Tibial nerve (tissue), 4 donors: ENCODE results near the gene TACO1. TPM values are rescaled to one million over a fixed set of nuclear protein-coding genes. Genes with fewer than 3 reads are reported as not detected.
A peak's percentile ranks its signal among the peaks of the same experiment; 100 is the strongest.

Experiments used
- DNase-seq, 2 donors: peaks; one replicate each; pipeline ENCODE4 v3.0.0-alpha.2; 2019; ENCODE audit warnings: low spot score in 2 of 2
- H3K27ac ChIP-seq, 4 donors: fragments of 200-600 bp; sonication (generic) in 3 of 4; one replicate each; pipeline ENCODE4 v1.5.1; 2017 to 2019; ENCODE audit warnings: mild to moderate bottlenecking in 1 of 4
- H3K27me3 ChIP-seq, 2 donors: fragments of 200-600 bp; sonication (generic) in 1 of 2; one replicate each; pipeline versions ENCODE4 v1.5.1 to v1.6.0; 2017 to 2019
- H3K36me3 ChIP-seq, 3 donors: fragments of 200-600 bp; sonication (generic); one replicate each; pipeline ENCODE4 v1.5.1; 2018 to 2019
- H3K4me1 ChIP-seq, 4 donors: fragments of 200-600 bp; sonication (generic) in 3 of 4; one replicate each; pipeline ENCODE4 v1.5.1; 2017 to 2019
- H3K4me3 ChIP-seq, 4 donors: fragments of 200-600 bp; sonication (generic) in 3 of 4; one replicate each; pipeline ENCODE4 v1.5.1; 2017 to 2019; ENCODE audit warnings: mild to moderate bottlenecking in 1 of 4, moderate library complexity in 1 of 4
- H3K9me3 ChIP-seq, 4 donors: fragments of 200-600 bp; sonication (generic) in 3 of 4; one replicate each; pipeline ENCODE4 v1.5.1; 2017 to 2019
- EP300 ChIP-seq, 2 donors: sonication (generic); formaldehyde crosslinking; IDR thresholded peaks; one replicate each; pipeline ENCODE4 v1.6.1; 2017; ENCODE audit warnings: antibody characterized with exemption in 2 of 2, mild to moderate bottlenecking in 1 of 2
- POLR2A ChIP-seq, 2 donors: fragments of 450-650 bp; IDR thresholded peaks; one replicate each; pipeline ENCODE4 v1.6.1; 2017; ENCODE audit warnings: antibody characterized with exemption in 2 of 2, mild to moderate bottlenecking in 2 of 2, moderate library complexity in 2 of 2
- WGBS, 2 donors: methylation state at CpG; one replicate each; pipeline ENCODE4 v1.1.5; 2018; 5-methylcytosine and 5-hydroxymethylcytosine counted together
- total RNA-seq, 4 donors: library from RNA; depleted of rRNA; stranded (reverse); fragments of >200 nt; gene quantifications; one replicate each; pipeline ENCODE4 v1.1.0, GENCODE V29; 2016
- TF ChIP-seq, protein P1 (sequence below), 5 experiments: fragments of 200-600 bp in 3 of 5; fragments of 450-650 bp in 2 of 5; sonication (generic) in 3 of 5; IDR thresholded peaks; one replicate each; pipeline ENCODE4 v1.5.1; 2016 to 2019; ENCODE audit warnings: antibody characterized with exemption in 5 of 5, mild to moderate bottlenecking in 3 of 5, moderate library complexity in 2 of 5

TACO1 gene
- total RNA-seq, 4 donors from 2014 or later, result 9.8 to 18.0 (median 13.3) TPM

DNA sequence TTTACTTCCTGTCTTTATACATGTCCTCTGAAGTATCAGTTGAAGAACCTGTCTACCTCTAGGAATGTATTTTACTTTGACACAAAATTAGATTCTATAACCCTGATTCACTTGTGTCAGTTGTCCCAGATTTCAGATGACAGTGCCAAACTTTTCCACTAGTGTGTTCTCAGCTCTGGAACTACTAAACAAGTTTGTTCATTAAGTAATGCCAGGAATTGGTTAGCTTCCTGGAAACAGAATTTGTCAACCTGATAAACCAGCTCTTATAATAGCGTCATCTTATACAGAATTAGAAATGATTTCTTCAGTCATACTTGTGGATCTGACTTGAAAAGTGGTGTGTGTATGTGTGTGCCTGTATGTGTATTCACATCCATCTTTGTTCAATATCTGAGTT lies 28.9 kb downstream of the TACO1 start:
- no peaks in the 10 kb centered on the region for H3K9me3 ChIP-seq
- no peaks in the 10 kb centered on the region for H3K27me3 ChIP-seq
- no peak overlapping the region for H3K4me3 ChIP-seq
- no peak overlapping the region for H3K27ac ChIP-seq
- TF ChIP-seq EP300 (IDR thresholded peaks at IDR 0.05) (no peak), POLR2A (IDR thresholded peaks at IDR 0.05) (no peak)
- TF ChIP-seq, protein P1, sequence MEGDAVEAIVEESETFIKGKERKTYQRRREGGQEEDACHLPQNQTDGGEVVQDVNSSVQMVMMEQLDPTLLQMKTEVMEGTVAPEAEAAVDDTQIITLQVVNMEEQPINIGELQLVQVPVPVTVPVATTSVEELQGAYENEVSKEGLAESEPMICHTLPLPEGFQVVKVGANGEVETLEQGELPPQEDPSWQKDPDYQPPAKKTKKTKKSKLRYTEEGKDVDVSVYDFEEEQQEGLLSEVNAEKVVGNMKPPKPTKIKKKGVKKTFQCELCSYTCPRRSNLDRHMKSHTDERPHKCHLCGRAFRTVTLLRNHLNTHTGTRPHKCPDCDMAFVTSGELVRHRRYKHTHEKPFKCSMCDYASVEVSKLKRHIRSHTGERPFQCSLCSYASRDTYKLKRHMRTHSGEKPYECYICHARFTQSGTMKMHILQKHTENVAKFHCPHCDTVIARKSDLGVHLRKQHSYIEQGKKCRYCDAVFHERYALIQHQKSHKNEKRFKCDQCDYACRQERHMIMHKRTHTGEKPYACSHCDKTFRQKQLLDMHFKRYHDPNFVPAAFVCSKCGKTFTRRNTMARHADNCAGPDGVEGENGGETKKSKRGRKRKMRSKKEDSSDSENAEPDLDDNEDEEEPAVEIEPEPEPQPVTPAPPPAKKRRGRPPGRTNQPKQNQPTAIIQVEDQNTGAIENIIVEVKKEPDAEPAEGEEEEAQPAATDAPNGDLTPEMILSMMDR (IDR thresholded peaks at IDR 0.05), result no peak
- WGBS, 2 donors, result 81 to 90% methylated on average over 1 of the region's 1 CpG
- DNase-seq, result no peak
- H3K4me1 ChIP-seq, result peaks cover 0 to 91% (median 34%) of the 10 kb centered on the region in 4 donors
- H3K36me3 ChIP-seq, result peaks cover 0 to 41% (median 4%) of the 10 kb centered on the region in 3 donors

DNA sequence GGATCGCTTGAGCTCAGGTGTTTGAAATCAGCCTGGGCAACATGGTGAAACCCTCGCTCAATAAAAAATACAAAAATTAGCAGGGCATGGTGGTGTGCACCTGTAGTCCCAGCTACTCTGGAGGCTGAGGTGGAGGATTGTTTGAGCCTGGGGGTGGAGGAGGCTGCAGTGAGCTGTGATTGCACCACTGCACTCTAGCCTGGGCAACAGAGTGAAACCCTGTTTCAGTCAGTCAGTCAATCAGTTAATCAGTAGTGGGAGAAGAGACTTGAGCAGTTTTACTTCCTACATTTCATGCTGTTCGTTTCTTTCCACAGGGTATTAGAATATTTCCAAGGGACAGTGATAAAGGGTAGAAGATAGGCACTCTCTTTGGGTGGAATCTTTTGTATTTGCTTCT lies 30.4 kb downstream of the TACO1 start:
- Histone ChIP-seq H3K9me3 (no peaks in the 10 kb centered on the region), H3K4me3 (no peak overlapping the region), H3K27ac (no peak overlapping the region), H3K36me3 (peaks cover 0 to 56% (median 4%) of the 10 kb centered on the region in 3 donors), H3K4me1 (peaks cover 0 to 89% (median 25%) of the 10 kb centered on the region in 4 donors), H3K27me3 (no peaks in the 10 kb centered on the region)
- TF ChIP-seq POLR2A (IDR thresholded peaks at IDR 0.05) (no peak), EP300 (IDR thresholded peaks at IDR 0.05) (no peak)
- TF ChIP-seq, protein P1 (IDR thresholded peaks at IDR 0.05), result no peak
- 84 to 90% methylated on average over 3 of the region's 3 CpGs for WGBS, 2 donors
- no peak for DNase-seq

DNA sequence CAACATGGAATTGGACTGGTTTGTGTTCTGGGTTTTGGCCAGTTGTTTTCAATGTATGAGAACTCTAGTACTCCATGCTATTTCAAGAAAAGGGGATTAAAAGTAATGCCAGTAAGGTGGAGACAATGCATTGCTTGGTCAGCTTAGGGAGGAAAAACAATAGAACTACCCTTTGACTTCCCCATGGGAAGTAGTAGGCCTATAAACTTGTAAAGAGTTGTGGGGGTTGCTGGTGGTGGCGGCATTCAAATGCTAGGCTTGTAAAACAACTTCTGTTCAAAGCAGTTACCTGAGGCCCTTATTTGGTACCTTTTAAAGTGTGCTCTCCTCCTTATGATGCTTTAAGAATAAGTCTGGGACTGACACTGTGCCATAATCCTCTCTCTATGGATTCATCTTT lies 30.9 kb downstream of the TACO1 start:
- H3K36me3 ChIP-seq, result peaks cover 0 to 61% (median 4%) of the 10 kb centered on the region in 3 donors
- no peak overlapping the region for H3K4me3 ChIP-seq
- WGBS, 2 donors, result 76 to 87% methylated on average over 1 of the region's 1 CpG
- no peak overlapping the region for H3K27ac ChIP-seq
- no peaks in the 10 kb centered on the region for H3K9me3 ChIP-seq
- TF ChIP-seq, protein P1 (IDR thresholded peaks at IDR 0.05), result no peak
- no peak for TF ChIP-seq POLR2A (IDR thresholded peaks at IDR 0.05)
- TF ChIP-seq EP300 (IDR thresholded peaks at IDR 0.05), result no peak
- peaks cover 0 to 86% (median 21%) of the 10 kb centered on the region in 4 donors for H3K4me1 ChIP-seq
- no peak for DNase-seq
- no peaks in the 10 kb centered on the region for H3K27me3 ChIP-seq

DNA sequence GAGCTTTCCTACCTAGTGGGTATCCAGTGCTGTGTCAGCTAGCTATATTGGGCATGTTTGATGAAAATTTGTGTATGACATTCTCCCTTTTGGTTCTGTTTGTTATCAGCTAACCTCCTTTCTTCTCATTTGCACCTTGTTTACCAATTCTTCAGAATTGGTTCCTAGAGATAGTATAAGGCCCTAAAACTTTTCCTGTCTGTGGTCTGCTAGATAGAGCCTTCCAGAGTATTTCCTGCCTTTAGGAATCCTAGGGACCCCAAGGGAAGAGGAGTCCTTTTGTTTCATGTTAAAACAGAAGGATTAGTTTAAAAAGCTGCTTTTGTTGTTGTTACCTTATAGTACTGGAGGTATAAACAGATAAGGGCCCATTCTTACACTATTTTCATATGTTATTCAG lies 33.0 kb downstream of the TACO1 start:
- Histone ChIP-seq H3K4me1 (peaks cover 0 to 67% (median 12%) of the 10 kb centered on the region in 4 donors), H3K27me3 (no peaks in the 10 kb centered on the region), H3K36me3 (peaks cover 0 to 73% (median 4%) of the 10 kb centered on the region in 3 donors), H3K9me3 (no peaks in the 10 kb centered on the region), H3K4me3 (no peak overlapping the region), H3K27ac (peak overlapping the region in 2 of 4 donors; percentile 32 to 56)
- no peak for DNase-seq
- TF ChIP-seq, protein P1 (IDR thresholded peaks at IDR 0.05), result no peak
- TF ChIP-seq EP300 (IDR thresholded peaks at IDR 0.05) (no peak), POLR2A (IDR thresholded peaks at IDR 0.05) (no peak)

DNA sequence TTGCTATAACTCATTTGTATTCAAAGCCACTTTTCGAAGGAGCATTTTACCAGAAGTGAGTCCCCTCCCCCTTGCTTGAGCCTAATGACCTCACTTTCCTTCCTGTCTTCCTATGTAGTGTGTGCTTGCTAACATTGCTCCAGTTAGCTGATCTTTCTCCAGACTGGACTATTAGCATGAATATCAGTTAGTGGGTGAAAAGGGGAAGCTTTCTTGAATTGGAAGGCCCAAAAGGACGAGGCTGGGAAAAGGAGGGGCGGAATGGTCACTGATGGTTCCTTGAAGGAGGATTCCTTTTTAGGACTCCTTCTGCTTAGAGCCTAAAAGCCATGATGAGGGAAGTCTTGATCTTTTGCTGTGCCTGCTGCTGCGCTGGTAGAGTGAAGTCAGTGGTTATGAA lies 33.5 kb downstream of the TACO1 start:
- TF ChIP-seq, protein P1 (IDR thresholded peaks at IDR 0.05), result no peak
- TF ChIP-seq EP300 (IDR thresholded peaks at IDR 0.05) (peak in 1 of 2 donors; percentile 63), POLR2A (IDR thresholded peaks at IDR 0.05) (no peak)
- Histone ChIP-seq H3K4me3 (no peak overlapping the region), H3K9me3 (no peaks in the 10 kb centered on the region), H3K4me1 (peaks cover 0 to 63% (median 12%) of the 10 kb centered on the region in 4 donors), H3K36me3 (peaks cover 0 to 73% (median 3%) of the 10 kb centered on the region in 3 donors), H3K27me3 (no peaks in the 10 kb centered on the region), H3K27ac (peak overlapping the region in 2 of 4 donors; percentile 32 to 56)
- 49 to 52% methylated on average over 4 of the region's 4 CpGs for WGBS, 2 donors
- DNase-seq, result no peak
